ENCODE measurements around the gene PVALEF. TPM values are rescaled to one million over a fixed set of nuclear protein-coding genes. Genes with fewer than 3 reads are reported as not detected.
A peak's percentile ranks its signal among the peaks of the same experiment; 100 is the strongest.

PVALEF gene
- total RNA-seq, 1 donor from 2014 or later, result not detected

- Mint-ChIP-seq H3K27ac (ENCODE audit: unreplicated experiment) (no peak overlapping the region), H3K4me3 (ENCODE audit: unreplicated experiment) (no peak overlapping the region), H3K9me3 (ENCODE audit: low read depth) (no peaks in the 10 kb centered on the region), H3K4me1 (ENCODE audit: low read depth) (no peaks in the 10 kb centered on the region), H3K27me3 (ENCODE audit: low read depth) (peaks cover 3% of the 10 kb centered on the region), H3K36me3 (ENCODE audit: low read depth) (no peaks in the 10 kb centered on the region)
- no peak for TF ChIP-seq CTCF (IDR thresholded peaks at IDR 0.05)
- peak; percentile 87 for DNase-seq (ENCODE audit: low spot score)
These were observed 1.5 kb upstream of the PVALEF start for GRCh38 chr17:81163703-81164370.

GRCh38 chr17:81164371-81165245 is 699 bp upstream of the PVALEF start:
- H3K27ac Mint-ChIP-seq (ENCODE audit: unreplicated experiment), result no peak overlapping the region
- peak overlapping the region; percentile 36 for H3K4me3 Mint-ChIP-seq (ENCODE audit: unreplicated experiment)
- no peaks in the 10 kb centered on the region for H3K36me3 Mint-ChIP-seq (ENCODE audit: low read depth)
- TF ChIP-seq CTCF (IDR thresholded peaks at IDR 0.05), result no peak
- no peak for DNase-seq (ENCODE audit: low spot score)
- H3K9me3 Mint-ChIP-seq (ENCODE audit: low read depth), result no peaks in the 10 kb centered on the region
- no peaks in the 10 kb centered on the region for H3K4me1 Mint-ChIP-seq (ENCODE audit: low read depth)
- H3K27me3 Mint-ChIP-seq (ENCODE audit: low read depth), result peaks cover 3% of the 10 kb centered on the region

DNA sequence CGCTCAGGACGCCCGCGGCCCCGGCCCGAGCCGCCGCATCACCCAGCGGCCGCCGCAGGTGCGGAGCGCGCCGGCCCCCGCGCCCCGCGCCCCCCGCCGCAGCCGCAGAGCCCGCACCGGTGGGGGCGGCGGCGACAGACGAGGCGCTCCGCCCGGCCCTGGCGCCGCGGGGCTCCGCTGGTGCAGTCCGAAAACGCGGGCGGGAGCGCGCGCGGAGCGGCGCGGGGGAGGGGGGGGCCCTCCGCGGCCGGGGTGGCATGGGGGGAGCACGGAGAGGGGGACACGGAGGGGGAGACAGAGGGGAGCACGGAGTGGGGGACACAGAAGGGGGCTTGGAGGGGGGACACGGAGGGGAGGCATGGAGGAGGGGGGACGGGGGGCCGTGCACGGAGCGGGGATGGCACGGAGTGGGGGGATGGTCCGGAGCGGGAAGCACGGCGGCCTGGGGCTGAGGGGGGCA is 756 bp downstream of the PVALEF start, which contains the start of gene AATK:
AATK (minus strand) TSS at position 189 of the 460 bp plus-strand sequence. CDS start 229 bp downstream, outside the sequence.
- Mint-ChIP-seq H3K4me1 (ENCODE audit: low read depth) (no peaks in the 10 kb centered on the region), H3K9me3 (ENCODE audit: low read depth) (no peaks in the 10 kb centered on the region), H3K27ac (ENCODE audit: unreplicated experiment) (no peak within 1 kb of the TSS), H3K27me3 (ENCODE audit: low read depth) (peaks cover 3% of the 10 kb centered on the region), H3K36me3 (ENCODE audit: low read depth) (no peaks in the 10 kb centered on the region), H3K4me3 (ENCODE audit: unreplicated experiment) (peak within 1 kb of the TSS; percentile 47)
- TF ChIP-seq CTCF (IDR thresholded peaks at IDR 0.05), result no peak
- no peak for DNase-seq (ENCODE audit: low spot score)

DNA sequence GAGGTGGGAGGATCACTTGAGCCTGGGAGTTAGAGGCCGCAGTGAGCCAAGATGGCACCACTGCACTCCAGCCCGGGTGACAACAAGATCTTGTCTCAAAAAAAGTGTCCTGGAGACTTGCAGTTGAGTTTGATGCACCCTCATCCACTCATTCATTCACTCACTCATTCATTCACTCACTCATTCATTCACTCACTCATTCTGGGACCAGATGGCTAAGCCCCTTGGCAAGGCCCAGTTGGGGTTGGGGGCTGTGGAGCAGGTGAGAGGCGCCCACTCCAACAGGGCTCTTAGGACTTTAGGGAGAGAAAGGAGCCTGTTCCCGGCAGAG is 1.9 kb downstream of the PVALEF start:
- DNase-seq (ENCODE audit: low spot score), result no peak
- no peak overlapping the region for H3K27ac Mint-ChIP-seq (ENCODE audit: unreplicated experiment)
- TF ChIP-seq CTCF (IDR thresholded peaks at IDR 0.05), result no peak
- peaks cover 4% of the 10 kb centered on the region for H3K4me1 Mint-ChIP-seq (ENCODE audit: low read depth)
- H3K9me3 Mint-ChIP-seq (ENCODE audit: low read depth), result no peaks in the 10 kb centered on the region
- H3K36me3 Mint-ChIP-seq (ENCODE audit: low read depth), result no peaks in the 10 kb centered on the region
- H3K27me3 Mint-ChIP-seq (ENCODE audit: low read depth), result peaks cover 3% of the 10 kb centered on the region
- H3K4me3 Mint-ChIP-seq (ENCODE audit: unreplicated experiment), result peak overlapping the region; percentile 32

GRCh38 chr17:81167638-81168037 is 2.3 kb downstream of the PVALEF start:
- Mint-ChIP-seq H3K36me3 (ENCODE audit: low read depth) (no peaks in the 10 kb centered on the region), H3K4me3 (ENCODE audit: unreplicated experiment) (no peak overlapping the region), H3K27me3 (ENCODE audit: low read depth) (peaks cover 3% of the 10 kb centered on the region), H3K4me1 (ENCODE audit: low read depth) (peaks cover 4% of the 10 kb centered on the region), H3K9me3 (ENCODE audit: low read depth) (no peaks in the 10 kb centered on the region), H3K27ac (ENCODE audit: unreplicated experiment) (no peak overlapping the region)
- no peak for TF ChIP-seq CTCF (IDR thresholded peaks at IDR 0.05)
- no peak for DNase-seq (ENCODE audit: low spot score)

All from chondrocyte (in vitro differentiated cells).